A549 treated with CORT108297 at 1 μM for 4 hours (cell line): ENCODE data around the gene PEX14. TPM values are rescaled to one million over a fixed set of nuclear protein-coding genes. Genes with fewer than 3 reads are reported as not detected.

Source experiments
- total RNA-seq: library from RNA; stranded (reverse); fragments of 200-300 nt; extraction: Qiagen RNA extraction; gene quantifications from 5 replicates; pipeline ENCODE4 v1.2.3, GENCODE V29; 2022

PEX14 gene, protein sequence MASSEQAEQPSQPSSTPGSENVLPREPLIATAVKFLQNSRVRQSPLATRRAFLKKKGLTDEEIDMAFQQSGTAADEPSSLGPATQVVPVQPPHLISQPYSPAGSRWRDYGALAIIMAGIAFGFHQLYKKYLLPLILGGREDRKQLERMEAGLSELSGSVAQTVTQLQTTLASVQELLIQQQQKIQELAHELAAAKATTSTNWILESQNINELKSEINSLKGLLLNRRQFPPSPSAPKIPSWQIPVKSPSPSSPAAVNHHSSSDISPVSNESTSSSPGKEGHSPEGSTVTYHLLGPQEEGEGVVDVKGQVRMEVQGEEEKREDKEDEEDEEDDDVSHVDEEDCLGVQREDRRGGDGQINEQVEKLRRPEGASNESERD
- total RNA-seq = 13.3 to 16.6 TPM (median 15.7 TPM) in 5 replicates

DNA sequence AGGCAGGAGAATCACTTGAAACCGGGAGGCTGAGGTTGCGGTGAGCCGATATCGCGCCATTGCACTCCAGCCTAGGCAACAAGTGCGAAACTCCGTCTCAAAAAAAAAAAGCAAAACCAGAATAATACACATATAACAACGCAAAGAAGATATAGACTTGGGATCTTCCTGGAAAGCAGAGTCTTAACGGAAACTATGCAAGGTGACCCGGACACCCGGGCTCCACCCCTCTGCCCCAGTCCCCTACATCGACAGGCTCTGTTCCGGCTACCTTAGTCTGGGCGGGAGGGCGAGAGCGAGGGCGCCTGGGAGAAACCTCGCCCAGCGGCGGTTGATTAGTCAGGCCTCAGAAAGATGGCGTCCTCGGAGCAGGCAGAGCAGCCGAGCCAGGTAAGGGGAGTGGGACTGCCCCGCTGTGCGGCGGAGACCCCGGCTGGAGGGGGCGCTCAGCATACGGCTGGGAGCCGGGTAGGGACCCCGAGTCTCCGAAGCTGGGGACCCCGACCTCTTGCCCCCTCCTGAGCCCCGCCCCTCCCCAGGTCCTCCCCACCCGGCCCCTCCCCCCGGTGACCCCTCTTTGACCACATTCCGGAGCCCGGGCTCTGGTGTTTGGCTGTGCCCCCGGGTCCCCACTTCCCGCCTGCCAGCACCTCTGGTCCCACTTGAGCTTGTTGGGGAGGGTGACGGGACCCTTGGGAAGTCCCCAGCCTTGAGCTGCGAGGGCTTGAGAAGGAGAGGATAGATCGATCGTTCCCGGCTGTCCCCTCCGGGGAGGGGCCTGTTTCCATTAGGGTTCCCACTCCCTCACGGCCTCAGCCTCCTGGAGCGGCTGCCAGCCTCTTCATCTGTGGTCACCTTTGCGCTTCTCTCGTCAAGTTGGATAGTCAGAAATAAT, at the start of gene PEX14:
Gene PEX14 (plus strand): TSS at position 338 of the 895 bp plus-strand sequence. CDS start 17 bp downstream, at position 355.

DNA sequence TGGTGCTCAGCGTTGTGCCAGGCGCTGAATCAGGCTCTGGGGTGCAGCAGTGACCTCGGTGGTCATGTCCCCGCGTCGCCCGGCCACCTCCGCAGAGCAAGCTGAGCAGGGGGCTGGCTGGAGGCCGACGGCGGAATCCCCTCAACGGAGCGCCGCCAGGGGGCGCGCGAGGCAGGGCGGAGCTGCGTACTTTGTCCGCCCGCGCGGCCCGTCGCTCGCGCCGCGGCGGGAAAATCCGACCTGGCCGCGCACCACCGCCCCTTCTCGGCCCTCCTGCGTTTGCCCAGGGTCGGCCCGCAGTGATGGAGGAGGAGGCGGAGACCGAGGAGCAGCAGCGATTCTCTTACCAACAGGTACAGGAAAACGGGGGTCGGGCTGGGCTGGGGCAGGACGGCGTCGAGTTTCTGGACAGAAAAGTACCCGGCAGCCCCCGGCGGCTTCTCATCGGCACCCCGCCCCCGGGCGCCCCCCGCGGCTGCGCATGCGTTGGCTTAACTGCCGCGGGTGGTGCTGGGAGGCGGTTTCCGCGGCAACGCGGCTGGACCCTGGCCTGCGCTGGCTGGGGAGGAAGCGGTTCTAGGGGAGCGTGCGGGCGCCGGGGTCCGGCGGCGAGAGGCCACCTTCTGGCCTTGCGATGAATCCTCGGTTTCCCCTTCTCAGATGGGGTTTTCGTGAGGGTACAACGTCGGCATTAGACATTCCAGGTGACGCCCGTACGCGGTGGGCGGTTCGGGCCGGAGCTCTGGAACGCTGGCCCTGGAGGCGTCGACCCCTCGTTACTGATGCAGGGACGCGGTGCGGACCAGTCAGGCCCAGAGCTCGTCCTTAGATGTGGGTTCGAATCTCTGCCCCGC, 44.3 kb upstream of the PEX14 start, which contains the start of gene CENPS:
Gene CENPS (plus strand): TSS at position 218 of the 854 bp plus-strand sequence. CDS start 85 bp downstream, at position 303.

DNA sequence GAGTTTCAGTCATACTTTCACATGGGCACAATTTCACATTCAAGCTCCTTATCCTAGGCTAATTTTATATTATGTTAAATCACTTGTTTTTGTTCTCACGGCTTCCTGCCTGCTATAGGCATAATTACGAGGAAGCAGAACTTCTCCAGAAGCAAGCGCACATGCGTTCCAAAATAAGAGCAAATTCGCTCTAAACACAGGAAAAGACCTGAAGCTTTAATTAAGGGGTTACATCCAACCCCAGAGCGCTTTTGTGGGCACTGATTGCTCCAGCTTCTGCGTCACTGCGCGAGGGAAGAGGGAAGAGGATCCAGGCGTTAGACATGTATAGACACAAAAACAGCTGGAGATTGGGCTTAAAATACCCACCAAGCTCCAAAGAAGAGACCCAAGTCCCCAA, 25.0 kb upstream of the PEX14 start, which contains the start of gene CORT:
Gene CORT (plus strand): TSS at position 281 of the 400 bp plus-strand sequence. CDS start 193 bp downstream, outside the sequence.

DNA sequence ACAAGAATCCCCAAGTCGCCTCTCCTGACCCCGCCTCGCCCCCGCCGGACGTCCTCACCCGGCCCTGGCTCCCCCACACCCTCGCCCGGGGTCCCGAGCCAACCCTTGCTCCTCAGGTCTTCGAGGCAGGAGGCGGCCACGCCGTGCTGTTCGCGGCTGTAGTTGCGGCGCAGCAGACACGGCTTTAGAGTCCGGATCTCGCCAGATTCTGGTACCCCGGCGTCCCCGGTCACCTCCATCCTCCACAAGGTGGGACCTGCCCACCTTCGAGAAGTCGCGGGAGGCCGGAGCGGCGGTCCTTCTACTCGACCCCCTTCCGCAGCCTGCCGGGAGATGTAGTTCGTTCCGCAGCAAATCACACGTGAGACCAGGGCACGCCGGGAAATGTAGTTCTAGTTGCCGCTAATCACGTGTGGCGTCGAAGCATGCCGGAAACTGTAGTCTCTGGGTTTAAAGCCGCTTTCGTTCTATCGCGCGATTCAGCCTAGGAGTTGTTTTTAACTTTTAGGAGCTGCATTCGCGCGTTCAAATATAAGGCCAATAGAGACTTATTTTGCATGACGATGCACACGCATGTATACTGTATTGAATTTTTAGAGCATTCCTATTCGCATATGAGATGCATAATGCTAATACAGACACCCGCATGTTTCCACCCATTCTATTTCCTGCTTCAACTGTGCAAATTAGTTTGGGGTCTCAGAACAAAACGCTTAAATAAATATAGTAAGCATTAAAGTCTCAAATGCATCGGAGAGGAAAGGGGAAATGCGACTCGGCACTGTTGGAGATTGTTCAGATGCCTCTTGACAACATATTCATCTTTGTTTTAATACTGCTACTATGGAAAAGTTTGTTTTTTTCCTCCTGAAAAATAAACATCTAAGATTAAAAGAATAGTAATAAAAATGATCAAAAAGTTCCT, 2.3 kb upstream of the PEX14 start, which contains the start of gene DFFA:
Gene DFFA (minus strand): TSS at position 310 of the 925 bp plus-strand sequence. CDS start 71 bp downstream, at position 239.

Other genes with a start within 250 kb of the PEX14 start
- gene PGD, start 75.9 kb upstream of the PEX14 start, total RNA-seq = 1,032 to 1,170 TPM (median 1,135 TPM) in 5 replicates
- 29.3 to 32.3 TPM (median 29.8 TPM) in 5 replicates for gene CENPS, start 44.5 kb upstream of the PEX14 start, total RNA-seq
- 0.09 to 0.52 TPM (median 0.28 TPM) in 5 replicates for gene CORT, start 24.9 kb upstream of the PEX14 start, total RNA-seq
- 20.9 to 26.6 TPM (median 25.4 TPM) in 5 replicates for gene DFFA, start 2.4 kb upstream of the PEX14 start, total RNA-seq